ENCODE results near the gene KCTD11. TPM values are rescaled to one million over a fixed set of nuclear protein-coding genes. Genes with fewer than 3 reads are reported as not detected.

The KCTD11 gene
- total and polyA plus RNA-seq, 10 of the 15 experiments (the other 5 are each of a cell fraction or from before 2014, with no cell fraction given) = 0.05 to 7.3 (median 2.9) TPM

- peak; percentile 29; the same call in 1 of the 2 replicates for TF ChIP-seq ZBTB40 (IDR thresholded peaks at IDR 0.05; ENCODE audit: borderline replicate concordance)
- TF ChIP-seq ZNF687 (IDR thresholded peaks at IDR 0.05) = peak; percentile 73
- TF ChIP-seq YY1 (IDR thresholded peaks at IDR 0.05; ENCODE audit: low read depth, low read length) = no peak
- no peak for TF ChIP-seq BCL11A (IDR thresholded peaks at IDR 0.05; ENCODE audit: low read depth, low read length)
- no peak for TF ChIP-seq HDAC2 (IDR thresholded peaks at IDR 0.05)
- TF ChIP-seq CBX3 (IDR thresholded peaks at IDR 0.05; ENCODE audit: borderline replicate concordance, low read depth) = no peak
- peak in 1 of 2 experiments; percentile 13; a peak in 1 of 4 replicates for TF ChIP-seq EP300 (IDR thresholded peaks at IDR 0.05; ENCODE audit: borderline replicate concordance in 1 of 2, control insufficient read depth in 1 of 2, low read depth in 2 of 2, low read length in 2 of 2)
- TF ChIP-seq ZBTB11 (CRISPR knock-in tag; IDR thresholded peaks at IDR 0.05) = no peak
- TF ChIP-seq SUPT20H (IDR thresholded peaks at IDR 0.05; ENCODE audit: borderline replicate concordance, control insufficient read depth, low read depth, low read length) = no peak
- TF ChIP-seq KLF5 (IDR thresholded peaks at IDR 0.05; ENCODE audit: partially characterized antibody) = no peak
- TF ChIP-seq CEBPZ (IDR thresholded peaks at IDR 0.05; ENCODE audit: low read depth, low read length) = no peak
- 0 out of 2 replicates have a peak, but pooled peaks have one; percentile 3 for TF ChIP-seq ZNF384 (IDR thresholded peaks at IDR 0.05; ENCODE audit: borderline replicate concordance, low read depth, low read length)
These were observed 15.5 kb upstream of the KCTD11 start, which contains the start of gene ACAP1 (continued) for GRCh38 chr17:7336240-7337175.

Measured in GM12878 (cell line).